GM20000 (cell line): ENCODE results near the gene TMED8.

Experiments
- DNase-seq: peaks from one replicate; pipeline ENCODE4 v3.0.0; 2012; ENCODE audit warnings: low spot score
- CTCF ChIP-seq: IDR thresholded peaks from 2 replicates; pipeline ENCODE4 v1.5.1; 2012; ENCODE audit warnings: mild to moderate bottlenecking, control low read depth; ENCODE audit errors: extremely low read depth, missing control alignments

Gene TMED8

GRCh38 chr14:77296155-77296554 lies 80.7 kb downstream of the TMED8 start:
- no peak for TF ChIP-seq CTCF
- DNase-seq = no peak

GRCh38 chr14:77290705-77291104 lies 86.2 kb downstream of the TMED8 start:
- TF ChIP-seq CTCF = no peak
- DNase-seq = no peak

GRCh38 chr14:77286576-77286975 lies 90.3 kb downstream of the TMED8 start:
- no peak for DNase-seq
- no peak for TF ChIP-seq CTCF
